Measurements from ENCODE around the gene ZDHHC8.
A peak's percentile ranks its signal among the peaks of the same experiment; 100 is the strongest.

Gene ZDHHC8

DNA sequence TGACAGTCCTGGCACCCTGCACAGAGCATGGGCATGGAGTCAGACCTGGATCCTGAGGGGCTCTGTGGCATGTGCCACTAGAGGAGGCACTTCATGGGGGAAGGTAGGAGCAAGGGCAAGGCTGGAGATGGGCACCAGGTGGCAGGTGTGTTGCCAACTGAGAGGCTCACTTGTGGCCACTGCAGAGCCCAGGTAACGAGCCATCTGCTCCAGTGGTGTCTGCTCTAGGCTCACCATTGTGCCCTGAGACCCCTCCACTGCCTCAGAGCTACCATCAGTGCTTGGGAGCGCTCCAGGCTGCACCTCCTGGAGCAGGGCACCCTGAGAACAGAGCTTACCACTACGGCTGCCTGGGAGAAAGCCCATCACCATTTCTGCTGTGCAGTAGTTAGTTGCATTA lies 1.3 kb upstream of the ZDHHC8 start:
- no peak for DNase-seq (ENCODE audit: low read depth in 2 of 2)

GRCh38 chr22:20130731-20131596 lies 640 bp upstream of the ZDHHC8 start:
- DNase-seq (ENCODE audit: low read depth in 2 of 2), result peak; percentile 61 to 63

- no peak for DNase-seq (ENCODE audit: low read depth in 2 of 2)
These were observed 468 bp downstream of the ZDHHC8 start for GRCh38 chr22:20131859-20132685.

DNA sequence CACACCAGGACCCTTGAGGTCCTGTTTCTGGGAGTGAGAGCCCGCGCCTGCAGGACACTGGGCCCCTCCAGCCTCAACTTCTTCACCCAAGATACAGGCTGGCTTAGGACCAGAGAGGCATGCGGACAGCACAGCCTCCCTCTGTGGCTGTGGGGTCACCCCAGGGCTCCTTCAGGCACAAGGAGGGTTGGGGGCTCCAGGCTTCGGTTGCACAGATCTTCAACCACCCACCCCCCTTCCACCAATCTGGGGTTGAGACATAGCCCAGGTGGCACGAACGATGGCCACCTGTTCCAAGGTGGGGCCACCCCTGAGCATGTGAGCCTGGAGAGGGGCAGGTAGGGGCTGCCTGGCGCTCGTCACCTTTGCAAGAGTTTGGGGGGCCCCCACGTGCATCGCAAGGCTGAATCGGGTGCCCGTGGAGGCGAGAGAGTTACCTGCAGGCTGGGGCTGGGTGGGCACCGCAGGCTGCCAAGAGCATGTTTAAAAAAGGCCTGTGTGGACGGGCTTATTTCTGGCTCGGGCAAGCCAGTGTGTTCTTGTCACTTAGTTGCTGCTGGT lies 1.2 kb downstream of the ZDHHC8 start:
- DNase-seq (ENCODE audit: low read depth in 2 of 2), result no peak

- DNase-seq (ENCODE audit: low read depth in 2 of 2), result no peak
These were observed 2.4 kb downstream of the ZDHHC8 start for GRCh38 chr22:20133930-20134549.

- no peak for DNase-seq (ENCODE audit: low read depth in 2 of 2)
These were observed 3.7 kb downstream of the ZDHHC8 start for GRCh38 chr22:20135265-20135664.

- no peak for DNase-seq (ENCODE audit: low read depth in 2 of 2)
These were observed 4.4 kb downstream of the ZDHHC8 start for GRCh38 chr22:20135806-20136602.

DNA sequence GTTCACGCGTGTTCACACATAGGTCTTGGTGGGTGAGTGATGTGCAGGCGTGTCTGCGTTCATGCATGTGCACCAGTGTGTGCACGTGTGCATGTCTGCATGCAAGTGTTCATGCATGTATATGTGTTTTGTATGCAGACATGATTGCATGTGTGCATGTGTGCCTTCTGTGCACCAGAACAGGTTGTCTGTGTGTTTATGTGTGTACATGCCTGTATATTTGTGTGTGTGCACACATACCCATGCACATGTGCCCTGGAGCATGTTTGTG lies 4.9 kb downstream of the ZDHHC8 start:
- DNase-seq (ENCODE audit: low read depth in 2 of 2), result no peak

- DNase-seq (ENCODE audit: low read depth in 2 of 2), result no peak
These were observed 5.5 kb downstream of the ZDHHC8 start for GRCh38 chr22:20137113-20137512.

GRCh38 chr22:20137671-20138416 lies 6.2 kb downstream of the ZDHHC8 start:
- no peak for DNase-seq (ENCODE audit: low read depth in 2 of 2)

GRCh38 chr22:20138417-20138738 lies 6.8 kb downstream of the ZDHHC8 start:
- DNase-seq (ENCODE audit: low read depth in 2 of 2), result no peak

GRCh38 chr22:20138868-20139267 lies 7.3 kb downstream of the ZDHHC8 start:
- no peak for DNase-seq (ENCODE audit: low read depth in 2 of 2)

- no peak for DNase-seq (ENCODE audit: low read depth in 2 of 2)
These were observed 7.9 kb downstream of the ZDHHC8 start for GRCh38 chr22:20139391-20140106.

- no peak for DNase-seq (ENCODE audit: low read depth in 2 of 2)
These were observed 8.5 kb downstream of the ZDHHC8 start for GRCh38 chr22:20140107-20140445.

GRCh38 chr22:20140521-20140964 lies 8.9 kb downstream of the ZDHHC8 start:
- no peak for DNase-seq (ENCODE audit: low read depth in 2 of 2)

- no peak for DNase-seq (ENCODE audit: low read depth in 2 of 2)
These were observed 9.8 kb downstream of the ZDHHC8 start for GRCh38 chr22:20141186-20142077.

- no peak for DNase-seq (ENCODE audit: low read depth in 2 of 2)
These were observed 11.4 kb downstream of the ZDHHC8 start for GRCh38 chr22:20142711-20143621.

Data from stimulated activated CD8-positive, alpha-beta memory T cell treated with anti-CD3 and anti-CD28 coated beads, Interleukin-7, amount 100 ng/mL, for 1 hour (primary cell).